Smooth muscle cell (in vitro differentiated cells): ENCODE results near the gene SCD. TPM values are rescaled to one million over a fixed set of nuclear protein-coding genes. Genes with fewer than 3 reads are reported as not detected.

ENCODE experiments used
- DNase-seq: peaks from one replicate; lab custom pipeline; 2025; ENCODE audit not compliant: unreplicated experiment; lab: John Stamatoyannopoulos, UW
- H2AFZ ChIP-seq: fragments of 200-600 bp; sonication (generic); 2 replicates; pipeline ENCODE4 v1.6.0; 2016; ENCODE audit warnings: antibody characterized with exemption, low read depth, mild to moderate bottlenecking
- H3F3A ChIP-seq: fragments of 200-600 bp; sonication (generic); 2 replicates; pipeline ENCODE4 v1.6.0; 2017; ENCODE audit warnings: antibody characterized with exemption, low read depth
- H3K27ac ChIP-seq: fragments of 200-600 bp; sonication (generic); 2 replicates; pipeline ENCODE4 v1.5.1; 2016; ENCODE audit warnings: low read depth, mild to moderate bottlenecking
- H3K27me3 ChIP-seq: fragments of 200-600 bp; sonication (generic); 2 replicates; pipeline ENCODE4 v1.6.1; 2016; ENCODE audit warnings: low read depth, mild to moderate bottlenecking
- H3K36me3 ChIP-seq: fragments of 200-600 bp; sonication (generic); 2 replicates; pipeline ENCODE4 v1.5.1; 2016; ENCODE audit warnings: low read depth
- H3K4me1 ChIP-seq: fragments of 200-600 bp; sonication (generic); 2 replicates; pipeline ENCODE4 v1.5.1; 2016; ENCODE audit warnings: low read depth
- H3K4me2 ChIP-seq: fragments of 200-600 bp; sonication (generic); 2 replicates; pipeline ENCODE4 v1.6.0; 2016; ENCODE audit warnings: mild to moderate bottlenecking
- H3K4me3 ChIP-seq: fragments of 200-600 bp; sonication (generic); 2 replicates; pipeline ENCODE4 v1.5.1; 2016; ENCODE audit warnings: mild to moderate bottlenecking
- H3K79me2 ChIP-seq: fragments of 200-600 bp; sonication (generic); 2 replicates; pipeline ENCODE4 v1.6.0; 2016; ENCODE audit warnings: low read depth, mild to moderate bottlenecking
- H3K9ac ChIP-seq: fragments of 200-600 bp; sonication (generic); 2 replicates; pipeline ENCODE4 v1.6.0; 2016; ENCODE audit warnings: low read depth
- H3K9me3 ChIP-seq: fragments of 200-600 bp; sonication (generic); replicated peaks from 2 replicates; pipeline ENCODE4 v1.5.1; 2016; ENCODE audit warnings: low read depth
- H4K20me1 ChIP-seq: fragments of 200-600 bp; sonication (generic); 2 replicates; pipeline ENCODE4 v1.6.0; 2016; ENCODE audit warnings: low read depth
- CTCF ChIP-seq: fragments of 200-600 bp; sonication (generic); IDR thresholded peaks from 2 replicates; pipeline ENCODE4 v1.5.1; 2017; ENCODE audit warnings: borderline replicate concordance, mild to moderate bottlenecking, antibody characterized with exemption; ENCODE audit not compliant: insufficient read depth, poor library complexity, severe bottlenecking
- WGBS: methylation state at CpG from one replicate; pipeline ENCODE4 v1.1.7; 2016; ENCODE audit warnings: low lambda C conversion rate; 5-methylcytosine and 5-hydroxymethylcytosine counted together
- polyA plus RNA-seq: library from polyadenylated mRNA; unstranded; fragments of >200 nt; fragmentation: Nextera tagmentation; extraction: Ambion mirVana; gene quantifications from 2 replicates; pipeline ENCODE4 v1.2.1, GENCODE V29; 2016
- total RNA-seq: library from RNA; depleted of rRNA; stranded (reverse); fragments of >200 nt; gene quantifications from 2 replicates; pipeline ENCODE4 v1.2.3, GENCODE V29; 2014

SCD gene
- total and polyA plus RNA-seq, 2 experiments from 2014 or later: 183 to 306 TPM

GRCh38 chr10:100357059-100357858 is 10.2 kb downstream of the SCD start:
- Histone ChIP-seq H3F3A (peaks cover 77% of the 10 kb centered on the region), H3K4me2 (no peak overlapping the region), H3K36me3 (peaks cover 21% of the 10 kb centered on the region), H4K20me1 (peaks cover 90% of the 10 kb centered on the region), H3K4me3 (no peak overlapping the region), H3K9me3 (no peaks in the 10 kb centered on the region), H2AFZ (no peak overlapping the region), H3K27me3 (no peaks in the 10 kb centered on the region), H3K79me2 (peaks cover 33% of the 10 kb centered on the region), H3K4me1 (no peaks in the 10 kb centered on the region), H3K27ac (peak overlapping the region; percentile 35), H3K9ac (no peak overlapping the region)
- 47% methylated on average over 4 of the region's 4 CpGs for WGBS
- no peak for TF ChIP-seq CTCF
- no peak for DNase-seq

- no peaks in the 10 kb centered on the region for H3K9me3 ChIP-seq
- no peak overlapping the region for H2AFZ ChIP-seq
- no peaks in the 10 kb centered on the region for H3K4me1 ChIP-seq
- peaks cover 88% of the 10 kb centered on the region for H4K20me1 ChIP-seq
- H3K9ac ChIP-seq: no peak overlapping the region
- peak overlapping the region; percentile 92 for H3K27ac ChIP-seq
- DNase-seq: no peak
- peaks cover 20% of the 10 kb centered on the region for H3K79me2 ChIP-seq
- 61% methylated on average over 2 of the region's 2 CpGs for WGBS
- peaks cover 16% of the 10 kb centered on the region for H3K36me3 ChIP-seq
- H3K4me2 ChIP-seq: peak overlapping the region; percentile 15
- no peak overlapping the region for H3K4me3 ChIP-seq
- no peaks in the 10 kb centered on the region for H3K27me3 ChIP-seq
- peaks cover 77% of the 10 kb centered on the region for H3F3A ChIP-seq
- no peak for TF ChIP-seq CTCF
These were observed 12.0 kb downstream of the SCD start for GRCh38 chr10:100359030-100359432.

- no peak for DNase-seq
- H3K9me3 ChIP-seq: no peaks in the 10 kb centered on the region
- no peaks in the 10 kb centered on the region for H3K4me1 ChIP-seq
- peak overlapping the region; percentile 15 for H3K4me2 ChIP-seq
- no peaks in the 10 kb centered on the region for H3K27me3 ChIP-seq
- TF ChIP-seq CTCF: no peak
- H4K20me1 ChIP-seq: peaks cover 88% of the 10 kb centered on the region
- peaks cover 11% of the 10 kb centered on the region for H3K36me3 ChIP-seq
- H2AFZ ChIP-seq: no peak overlapping the region
- H3K79me2 ChIP-seq: peaks cover 14% of the 10 kb centered on the region
- no peak overlapping the region for H3K9ac ChIP-seq
- H3K27ac ChIP-seq: peak overlapping the region; percentile 92
- H3K4me3 ChIP-seq: no peak overlapping the region
- 14% methylated on average over 3 of the region's 3 CpGs for WGBS
- peaks cover 79% of the 10 kb centered on the region for H3F3A ChIP-seq
These were observed 12.6 kb downstream of the SCD start for GRCh38 chr10:100359529-100360150.
